AG08396 (cell line): ENCODE measurements around the gene MAB21L2.
A peak's percentile ranks its signal among the peaks of the same experiment; 100 is the strongest.
"Not testable (repeated sequence)": the region's sequence is repeated elsewhere in the genome, so short reads cannot be mapped to it uniquely, and the experiment has no call there.

Experiments used
- DNase-seq: peaks from one replicate; pipeline ENCODE4 v3.0.0; 2012; ENCODE audit warnings: low spot score, mixed read lengths

MAB21L2 gene

DNA sequence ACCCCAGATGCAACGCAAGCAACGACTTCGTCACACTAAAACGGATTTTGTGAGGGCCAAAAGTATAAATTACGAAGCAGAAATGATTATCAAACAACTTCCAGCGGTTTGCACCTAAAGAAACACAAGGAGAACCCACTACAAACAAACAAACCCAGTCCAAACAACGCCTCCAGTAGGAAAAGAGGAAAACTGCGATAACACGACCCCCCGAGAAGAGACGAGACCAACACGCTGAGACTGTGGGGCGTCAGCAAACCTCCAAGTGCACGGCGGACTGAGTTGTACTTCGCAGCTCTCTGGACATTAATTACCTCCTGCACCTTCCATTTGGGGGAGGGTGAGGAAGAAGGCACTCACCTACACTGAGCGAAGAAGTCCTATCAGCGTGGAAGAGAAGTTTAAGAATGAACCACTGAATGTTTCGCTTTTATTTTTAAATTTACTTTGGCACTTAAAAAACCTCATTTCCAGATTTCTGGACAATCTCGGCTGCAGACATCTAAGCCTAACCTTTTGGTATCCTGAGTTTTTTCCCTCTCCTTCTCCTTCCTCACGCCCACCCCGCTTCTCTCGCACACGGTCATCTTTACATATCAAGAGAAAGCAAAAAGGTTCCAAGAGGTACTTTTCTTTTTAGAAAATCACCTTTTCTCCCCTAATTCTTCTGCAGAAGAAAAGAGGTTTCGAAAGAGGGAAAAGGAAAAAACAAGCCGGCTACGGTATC lies at the start of gene MAB21L2:
TSS of gene MAB21L2 (plus strand) at position 6 of the 727 bp plus-strand sequence. CDS start 879 bp downstream, outside the sequence.
- no peak for DNase-seq

DNA sequence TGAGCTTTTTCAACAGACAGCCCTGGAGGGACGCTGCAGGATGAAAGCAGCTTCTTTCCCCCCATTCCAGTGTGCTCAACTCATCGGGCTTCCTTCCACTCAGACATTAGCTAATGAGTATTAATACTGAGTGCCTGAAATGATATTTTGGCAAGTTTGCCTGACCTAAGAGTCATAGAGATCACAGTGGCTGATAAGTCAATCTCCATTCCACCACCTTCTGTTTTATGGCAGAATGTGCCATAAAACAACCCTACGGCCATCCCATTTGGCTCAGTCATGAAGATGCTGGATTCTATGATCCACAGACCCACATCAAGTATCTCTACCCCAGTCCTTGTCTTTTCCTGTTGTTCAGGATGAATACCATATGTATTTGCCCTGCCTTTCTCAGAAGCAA lies 48.3 kb upstream of the MAB21L2 start:
- DNase-seq, result no peak

DNA sequence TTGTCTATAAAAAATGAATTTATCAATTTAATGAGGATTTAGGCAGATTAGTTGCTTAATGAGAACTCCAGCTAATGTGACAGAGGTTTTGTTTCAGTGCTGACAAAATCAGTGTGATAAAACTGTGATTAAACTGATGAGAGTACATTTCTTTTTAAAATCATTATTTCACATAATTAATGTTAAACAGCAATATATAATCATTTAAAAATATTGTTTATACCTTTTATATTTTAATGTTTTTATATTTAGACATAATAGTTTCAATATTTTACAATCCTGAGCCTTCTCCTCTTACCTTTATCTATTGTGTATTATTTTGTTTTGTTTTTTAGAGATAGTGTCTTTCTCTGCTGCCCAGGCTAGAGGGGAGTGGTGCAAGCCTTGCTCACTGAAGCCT lies 47.1 kb upstream of the MAB21L2 start:
- no peak for DNase-seq

DNA sequence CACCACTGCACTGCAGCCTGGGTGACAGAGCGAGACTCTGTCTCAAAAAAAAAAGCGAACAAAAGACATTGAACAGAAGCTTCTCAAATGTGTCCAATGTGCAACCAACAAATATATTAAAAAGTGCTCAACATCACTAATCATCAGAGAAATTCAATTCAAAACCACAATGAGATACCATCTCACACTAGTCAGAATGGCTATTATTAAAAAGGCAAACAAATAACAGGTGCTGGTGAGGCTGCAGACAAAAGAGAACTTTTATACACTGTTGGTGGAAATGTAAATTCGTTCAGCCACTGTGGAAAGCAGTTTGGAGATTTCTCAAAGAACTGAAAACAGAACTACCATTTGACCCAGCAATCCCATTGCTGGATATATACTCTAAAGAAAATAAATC lies 44.0 kb upstream of the MAB21L2 start:
- not testable (repeated sequence) for DNase-seq

DNA sequence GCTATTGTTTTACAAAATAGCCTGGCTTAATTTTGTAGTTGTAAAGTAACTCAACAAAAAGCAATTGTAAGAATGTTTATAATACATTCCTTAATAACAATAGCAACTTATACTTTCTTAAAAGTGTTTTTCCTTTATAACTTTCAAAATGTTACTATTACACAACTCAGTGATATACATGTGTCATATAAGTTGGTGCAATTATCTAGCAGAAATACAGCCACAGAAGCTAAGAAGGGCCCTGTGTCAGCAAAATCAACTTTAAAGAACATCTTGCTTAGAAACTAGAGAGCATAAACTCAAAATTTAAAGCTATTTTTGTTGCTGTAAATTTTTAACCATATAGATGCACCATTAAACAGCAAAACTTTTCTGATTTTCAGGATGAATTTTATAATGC lies 41.4 kb upstream of the MAB21L2 start:
- DNase-seq, result no peak

DNA sequence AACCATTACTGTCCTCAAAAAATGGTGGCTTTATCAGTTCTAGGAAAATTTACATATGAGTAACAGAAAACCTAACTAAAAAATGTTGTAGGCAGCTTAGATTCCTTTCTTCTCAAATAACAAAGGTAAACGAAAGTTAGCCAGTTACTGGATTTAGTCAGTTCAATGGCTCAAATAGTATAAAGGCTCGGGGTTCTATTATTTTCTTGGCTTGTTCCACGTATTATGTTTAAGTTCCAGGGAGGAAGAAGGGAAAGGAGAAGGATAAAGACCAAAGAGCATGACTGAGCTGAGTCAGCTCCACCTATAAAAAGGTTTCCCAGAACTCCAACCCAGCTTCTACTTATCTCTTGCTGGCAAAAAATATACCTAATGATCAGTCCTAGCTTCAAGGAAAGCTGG lies 41.0 kb upstream of the MAB21L2 start:
- DNase-seq, result no peak

DNA sequence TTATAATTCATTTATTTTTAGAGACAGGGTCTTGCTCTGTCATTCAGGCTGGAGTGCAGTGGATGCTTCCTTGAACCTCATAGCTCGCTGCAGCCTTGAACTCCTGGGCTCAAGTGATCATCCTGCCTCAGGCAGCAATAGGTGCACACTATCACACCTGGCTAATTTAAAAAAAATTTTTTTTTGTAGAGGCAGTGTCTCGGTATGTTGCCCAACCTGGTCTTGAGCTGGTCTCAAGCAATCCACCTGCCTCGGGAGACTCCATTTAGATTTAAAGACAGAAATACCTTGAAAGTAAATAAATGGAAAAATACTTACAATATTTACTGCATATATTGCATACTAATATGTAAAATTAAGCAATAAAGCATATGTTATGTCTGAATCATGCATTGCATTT lies 40.3 kb upstream of the MAB21L2 start:
- DNase-seq, result no peak

DNA sequence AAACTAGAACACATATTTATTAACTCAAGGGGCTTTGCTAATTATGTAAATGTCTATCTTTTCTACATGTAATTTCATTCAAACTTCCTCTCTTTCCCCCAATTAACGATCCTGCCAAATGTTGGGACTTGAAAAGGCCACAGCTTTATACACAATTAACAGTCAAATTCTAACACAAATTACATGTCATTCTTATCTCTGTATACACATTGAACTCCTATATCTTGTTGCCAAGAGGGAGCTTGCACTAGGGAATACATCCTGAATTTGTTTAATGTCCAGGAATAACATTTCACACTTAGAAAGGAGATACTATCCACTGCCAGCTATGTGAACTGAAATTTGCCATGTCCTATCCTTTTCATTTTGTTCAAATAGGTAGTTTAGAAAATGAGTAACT lies 38.9 kb upstream of the MAB21L2 start:
- DNase-seq, result no peak

DNA sequence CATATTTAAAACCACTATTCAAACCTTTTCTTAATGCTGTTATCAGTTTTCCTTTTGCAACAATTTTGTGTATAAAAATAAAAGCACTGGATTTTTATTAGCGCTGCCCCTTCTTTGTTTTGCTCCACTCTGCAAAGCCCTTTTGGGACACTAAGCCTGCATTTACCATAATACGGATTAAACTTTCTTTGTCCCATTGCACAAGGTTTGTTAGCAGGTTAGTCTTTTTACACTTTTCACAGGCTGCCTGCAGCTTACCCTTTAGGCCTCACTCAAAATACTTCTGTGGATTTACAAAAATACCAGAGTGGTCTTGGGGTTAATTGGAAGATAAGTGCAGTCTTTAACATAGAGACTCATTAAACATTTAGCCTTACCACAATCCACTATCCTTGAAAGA lies 35.7 kb upstream of the MAB21L2 start:
- no peak for DNase-seq

DNA sequence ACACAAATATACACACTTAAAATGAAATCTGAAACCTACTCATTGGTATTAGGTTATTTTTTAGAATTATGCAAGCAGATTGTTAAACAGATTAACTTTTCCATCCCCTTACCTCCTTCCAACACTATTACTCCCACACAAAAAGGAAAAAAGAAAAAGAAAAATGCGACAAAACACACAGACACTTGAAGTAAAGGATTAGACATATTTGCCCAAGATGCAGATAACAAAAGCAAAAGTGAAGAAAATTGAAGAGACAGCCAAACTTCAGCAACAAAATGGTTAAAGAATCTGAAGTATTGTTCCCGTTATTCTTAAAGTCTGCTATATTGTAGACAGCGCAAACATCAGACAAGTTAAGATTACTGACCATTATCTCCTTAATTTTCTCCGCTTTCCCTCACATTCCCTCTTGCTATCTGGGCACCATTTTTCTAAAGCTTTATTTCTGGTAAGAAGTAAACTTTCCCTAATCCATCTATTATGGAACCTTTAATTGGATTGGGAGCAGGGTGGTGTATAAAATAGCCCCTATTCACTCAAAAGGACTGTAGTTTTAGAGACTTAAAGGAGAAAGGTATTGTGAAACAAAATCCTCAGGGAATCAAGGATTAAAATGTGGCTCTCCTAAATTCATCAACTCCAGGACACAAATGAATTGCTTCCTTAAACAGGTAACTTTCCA lies 34.7 kb upstream of the MAB21L2 start:
- DNase-seq, result no peak

DNA sequence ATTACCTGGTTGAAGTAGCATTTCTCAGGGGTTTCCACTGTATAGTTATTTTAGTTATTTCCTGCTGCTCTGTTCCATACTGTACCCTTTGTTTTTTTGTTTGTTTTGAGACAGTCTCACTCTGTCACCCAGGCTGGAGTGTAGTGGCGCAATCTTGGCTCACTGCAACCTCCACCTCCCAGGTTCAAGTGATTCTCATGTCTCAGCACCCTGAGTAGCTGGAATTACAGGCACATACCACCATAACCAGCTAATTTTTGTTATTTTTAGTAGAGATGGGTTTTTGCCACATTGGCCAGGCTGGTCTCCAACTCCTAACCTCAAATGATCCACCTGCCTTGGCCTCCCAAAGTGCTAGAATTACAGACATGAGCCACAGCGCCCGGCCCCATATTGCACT lies 24.1 kb upstream of the MAB21L2 start:
- DNase-seq, result not testable (repeated sequence)

DNA sequence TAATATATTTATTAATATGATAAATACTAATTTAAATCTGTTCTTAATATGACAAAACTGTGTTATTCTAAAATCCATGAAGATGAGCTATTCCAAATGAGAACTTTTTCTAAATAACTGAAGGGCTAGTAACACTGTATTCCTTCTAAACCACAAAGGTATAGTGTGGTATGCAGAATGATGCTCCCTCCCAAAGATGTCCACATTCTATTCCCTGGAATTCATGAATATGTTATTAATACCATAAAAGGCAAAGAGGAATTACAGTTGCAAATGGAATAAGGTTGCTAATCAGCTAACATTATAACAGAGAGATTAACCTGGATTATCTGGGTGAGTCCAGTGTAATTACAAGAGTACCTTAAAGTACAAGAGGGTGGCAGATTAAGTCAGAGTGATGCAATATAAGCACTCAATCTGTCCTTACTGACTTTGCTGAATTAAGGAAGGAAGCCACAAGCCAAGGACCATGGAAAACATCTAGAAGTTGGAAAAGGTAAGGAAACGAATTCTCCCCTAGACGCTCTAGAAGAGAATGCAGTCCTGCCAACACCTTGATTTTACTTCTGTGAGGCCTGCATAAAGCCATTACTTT lies 20.7 kb upstream of the MAB21L2 start:
- no peak for DNase-seq

DNA sequence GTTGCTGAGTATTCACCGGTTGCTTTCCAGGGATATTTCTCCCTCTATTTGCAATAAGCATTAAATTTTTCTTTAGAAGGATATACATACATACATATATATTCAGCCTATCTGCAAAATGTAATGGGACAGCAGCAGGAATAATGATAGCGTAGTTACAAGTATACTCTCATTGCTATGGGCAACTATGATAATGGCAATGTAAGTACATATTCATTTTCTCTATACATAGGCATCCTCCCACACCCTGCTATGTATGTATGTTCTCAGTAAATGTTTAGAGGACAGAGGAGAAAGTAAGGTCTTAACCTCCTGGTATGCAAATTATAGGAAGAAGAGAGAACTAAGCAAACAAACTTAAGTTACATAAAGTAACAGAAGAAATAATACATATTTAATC lies 19.7 kb upstream of the MAB21L2 start:
- DNase-seq, result no peak

DNA sequence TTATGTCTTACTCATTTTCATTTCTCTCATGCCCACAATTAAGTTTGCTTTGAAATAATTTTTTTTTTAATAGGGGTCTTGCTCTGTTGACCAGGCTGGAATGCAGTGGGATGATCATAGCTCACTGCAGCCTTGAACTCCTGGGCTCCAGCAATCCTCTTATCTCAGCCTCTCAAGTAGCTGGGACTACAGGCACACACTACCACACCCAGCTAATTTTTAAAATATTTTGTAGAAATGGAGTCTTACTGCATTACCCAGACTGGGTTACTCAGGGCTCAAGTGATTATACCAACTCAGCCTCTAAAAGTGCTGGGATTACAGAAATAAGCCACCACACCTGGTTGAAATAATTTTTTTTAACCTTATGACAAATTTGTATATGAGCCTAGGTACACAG lies 19.2 kb upstream of the MAB21L2 start:
- DNase-seq, result no peak

DNA sequence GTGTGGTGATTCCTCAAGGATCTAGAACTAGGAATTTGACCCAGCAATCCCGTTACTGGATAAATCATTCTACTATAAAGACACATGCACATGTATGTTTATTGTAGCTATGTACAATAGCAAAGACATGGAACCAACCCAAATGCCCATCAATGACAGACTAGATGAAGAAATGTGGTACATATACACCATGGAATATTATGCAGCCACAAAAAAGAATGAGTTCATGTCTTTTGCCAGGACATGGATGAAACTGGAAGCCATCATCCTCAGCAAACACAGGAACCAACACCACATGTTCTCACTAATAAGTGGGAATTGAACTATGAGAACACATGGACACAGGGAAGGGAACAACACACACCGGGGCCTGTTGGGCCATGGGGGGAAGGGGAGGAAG lies 17.0 kb upstream of the MAB21L2 start:
- not testable (repeated sequence) for DNase-seq

DNA sequence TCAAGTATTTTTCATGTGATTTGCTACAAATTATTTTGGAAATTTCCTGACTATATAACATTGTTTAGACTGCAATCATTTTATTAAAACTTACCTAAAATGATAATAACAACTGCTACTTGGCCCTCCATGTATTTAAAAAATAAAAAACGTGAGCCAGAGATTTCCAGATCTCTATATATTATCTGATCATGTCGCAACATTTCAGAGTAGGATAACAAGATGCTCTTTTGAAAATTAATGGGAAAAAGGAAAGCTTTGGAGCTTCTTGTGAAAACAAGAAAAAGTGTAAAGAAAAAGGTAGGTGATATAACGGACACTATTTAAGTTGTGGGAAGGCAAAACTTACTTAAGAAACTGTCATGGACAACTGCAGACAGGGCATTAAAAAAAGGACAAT lies 14.9 kb upstream of the MAB21L2 start:
- no peak for DNase-seq

DNA sequence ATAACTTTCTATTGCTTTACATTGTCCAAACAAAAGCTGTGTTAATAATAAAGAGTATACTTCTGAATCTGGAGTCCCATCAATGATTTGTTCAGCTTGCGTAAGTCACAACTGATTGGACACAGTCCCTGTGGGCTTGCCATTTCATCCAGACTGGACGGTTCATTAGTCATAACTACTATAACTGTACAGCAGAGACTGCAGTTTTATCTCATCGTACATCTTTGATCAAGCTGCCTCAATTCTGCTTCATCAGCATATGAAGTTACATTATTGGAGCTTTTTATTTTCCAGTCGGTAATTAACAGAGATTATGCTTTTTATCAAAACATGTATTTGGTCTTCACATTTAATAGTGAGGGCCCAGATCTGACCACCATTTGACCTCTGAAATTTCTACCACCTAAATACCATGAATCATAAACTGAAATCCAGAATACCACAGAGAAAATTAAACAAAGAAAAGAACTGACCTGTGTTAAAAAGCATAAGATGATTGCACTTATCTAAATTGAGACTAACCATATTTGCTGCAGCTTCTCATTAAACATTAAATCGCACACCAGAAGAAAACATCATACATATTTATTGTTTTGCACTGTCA lies 12.5 kb upstream of the MAB21L2 start:
- peak; percentile 33 for DNase-seq

DNA sequence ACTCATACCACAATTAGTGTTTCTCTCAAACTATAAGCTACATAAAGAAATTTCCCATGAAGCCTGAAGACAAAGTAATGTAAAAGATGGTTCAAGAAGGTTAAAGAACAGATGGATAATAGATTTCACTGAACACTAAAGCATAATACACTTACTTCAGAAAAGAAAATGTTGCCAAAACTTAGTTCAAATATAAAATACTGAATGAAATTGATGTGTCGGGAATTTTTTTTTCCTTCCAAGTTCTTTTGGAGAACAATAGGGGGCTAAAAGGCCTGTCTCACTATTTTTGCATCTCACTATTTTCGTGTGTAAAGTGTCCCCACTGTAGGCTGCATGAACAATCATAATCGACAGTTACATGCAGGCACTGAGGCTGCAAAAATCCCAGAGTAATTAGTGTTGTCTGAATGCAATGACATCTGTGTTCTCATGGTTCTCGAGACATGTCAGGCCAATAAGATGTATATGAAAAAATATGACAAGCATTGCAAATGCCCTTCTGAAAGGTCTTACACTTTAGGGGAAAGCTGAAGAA lies 11.9 kb upstream of the MAB21L2 start:
- no peak for DNase-seq

DNA sequence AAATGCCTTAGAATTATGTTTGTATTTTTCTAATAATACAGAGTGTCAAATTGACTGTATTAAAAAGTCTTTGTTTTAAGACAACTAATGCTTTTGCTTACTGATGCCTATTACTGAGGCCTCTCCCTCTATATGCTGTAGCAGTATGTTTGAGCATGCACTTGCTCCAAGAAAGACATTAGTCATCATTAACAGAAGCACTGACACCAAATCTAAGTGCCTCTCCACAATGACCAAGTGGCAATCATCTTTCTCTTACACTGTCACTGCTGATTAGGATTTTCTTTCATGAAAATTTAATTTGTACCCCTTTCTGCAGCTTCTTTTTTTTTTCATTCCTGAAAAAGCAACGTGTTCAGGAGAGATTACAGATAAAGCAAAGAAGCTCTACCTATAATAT lies 11.1 kb upstream of the MAB21L2 start:
- no peak for DNase-seq

DNA sequence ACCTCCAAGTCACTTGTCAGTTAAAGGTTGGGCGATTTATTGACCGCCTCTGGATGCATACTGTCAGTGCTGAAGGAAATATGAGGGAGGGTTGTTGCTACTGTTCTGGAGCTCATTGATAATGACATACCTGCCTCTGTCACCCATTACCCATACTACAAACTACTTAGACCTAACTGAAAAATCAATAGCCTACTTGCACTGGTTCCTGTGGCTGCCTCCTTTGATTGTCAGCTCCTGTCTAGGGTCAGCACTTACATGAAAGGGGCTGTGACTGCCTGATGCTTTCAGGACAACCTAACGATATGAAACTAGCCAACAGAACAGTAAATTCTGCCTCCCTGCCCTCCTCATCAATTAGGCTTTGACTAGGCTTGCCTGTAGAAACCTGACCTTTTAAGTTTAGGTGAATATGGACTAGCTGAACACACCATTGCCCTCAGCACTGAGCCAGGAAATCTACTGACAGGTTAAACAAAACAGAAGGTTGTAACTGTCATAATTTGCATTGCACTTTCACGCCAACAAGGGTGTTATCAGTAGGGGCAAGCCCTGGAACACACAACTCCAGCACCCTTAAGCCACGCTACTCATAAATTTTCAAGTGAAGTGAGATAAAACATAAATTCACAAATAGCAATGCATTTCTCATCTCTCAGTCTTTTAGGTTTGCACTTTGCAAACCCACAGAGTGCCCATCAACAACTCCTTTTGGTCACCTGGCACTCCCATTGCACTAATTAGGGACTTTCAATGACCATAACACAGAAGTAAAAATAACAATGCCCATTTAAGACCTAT lies 9.0 kb upstream of the MAB21L2 start:
- no peak for DNase-seq

DNA sequence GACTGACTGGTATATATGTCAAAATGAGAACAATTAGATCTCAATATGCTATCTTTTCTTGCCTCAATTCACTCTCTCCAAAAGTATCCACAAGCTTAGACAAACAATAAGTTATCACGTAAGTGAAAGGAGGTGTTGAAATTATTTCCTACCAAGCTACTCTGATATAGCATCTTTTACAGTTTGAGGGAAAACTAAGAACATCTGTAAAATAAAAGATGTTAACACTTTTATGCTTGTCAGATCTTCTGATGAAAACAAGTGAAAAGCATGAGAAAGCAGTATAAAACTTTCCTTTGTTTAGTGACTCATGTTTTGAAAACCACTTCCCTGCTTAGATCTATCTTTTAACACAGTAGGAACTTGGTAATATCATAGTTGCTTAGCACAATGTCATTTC lies 8.4 kb upstream of the MAB21L2 start:
- DNase-seq, result peak; percentile 32

DNA sequence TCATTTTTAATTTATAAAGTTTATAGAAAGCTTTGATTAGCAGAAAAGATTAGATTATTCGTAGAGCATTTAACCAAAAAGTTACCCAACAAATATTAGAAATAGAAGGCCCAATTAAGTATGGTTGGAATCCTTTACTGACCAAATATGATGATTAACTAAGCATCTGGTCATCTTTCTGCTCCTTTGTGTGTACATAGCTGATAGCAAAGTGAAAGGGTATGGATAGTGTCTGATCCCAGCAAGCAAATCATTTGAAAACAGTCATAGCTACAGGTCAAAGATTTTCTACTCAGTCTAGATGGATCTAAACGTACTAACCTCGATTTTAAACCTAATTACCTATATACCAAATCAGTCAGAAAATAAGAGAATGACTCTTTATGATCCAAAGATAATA lies 7.3 kb upstream of the MAB21L2 start:
- no peak for DNase-seq
